Neural crest cell (in vitro differentiated cells): Measurements from ENCODE around the gene ZNF438. TPM values are rescaled to one million over a fixed set of nuclear protein-coding genes. Genes with fewer than 3 reads are reported as not detected.
A peak's percentile ranks its signal among the peaks of the same experiment; 100 is the strongest.

Source experiments
- DNase-seq: peaks from one replicate; pipeline ENCODE4 v3.0.0; 2021; ENCODE audit warnings: low read depth, mixed read lengths, low spot score
- H3K27ac Mint-ChIP-seq: one replicate; pipeline ENCODE4 v1.8.0; 2021; ENCODE audit warnings: mild to moderate bottlenecking, mixed read lengths; ENCODE audit not compliant: unreplicated experiment
- H3K27me3 Mint-ChIP-seq: 2 replicates; pipeline ENCODE4 v1.8.0; 2021; ENCODE audit warnings: low read depth, mild to moderate bottlenecking, mixed read lengths
- H3K36me3 Mint-ChIP-seq: 2 replicates; pipeline ENCODE4 v1.8.0; 2021; ENCODE audit warnings: low read depth, mild to moderate bottlenecking, mixed read lengths
- H3K4me1 Mint-ChIP-seq: 2 replicates; pipeline ENCODE4 v1.8.0; 2021; ENCODE audit warnings: mixed read lengths
- H3K4me3 Mint-ChIP-seq: one replicate; pipeline ENCODE4 v1.8.0; 2021; ENCODE audit warnings: mild to moderate bottlenecking, mixed read lengths
- H3K9me3 Mint-ChIP-seq: 2 replicates; pipeline ENCODE4 v1.8.0; 2021; ENCODE audit warnings: mixed read lengths
- CTCF ChIP-seq: fragments of 200-600 bp; sonication (generic); conservative IDR thresholded peaks from 2 replicates; pipeline ENCODE4 v1.5.0; 2021; ENCODE audit warnings: antibody characterized with exemption, mild to moderate bottlenecking
- total RNA-seq: library from RNA; stranded (reverse); gene quantifications from 2 replicates; pipeline ENCODE4 v1.2.1, GENCODE V29; 2021

The ZNF438 gene
- total RNA-seq, 1 donor from 2014 or later: 3.5 TPM

GRCh38 chr10:30980951-30981616 is 50.6 kb downstream of the ZNF438 start:
- H3K27ac Mint-ChIP-seq: peak overlapping the region; percentile 5
- peaks cover 5% of the 10 kb centered on the region for H3K4me1 Mint-ChIP-seq
- no peak for DNase-seq
- peaks cover 18% of the 10 kb centered on the region for H3K9me3 Mint-ChIP-seq
- peaks cover 19% of the 10 kb centered on the region for H3K36me3 Mint-ChIP-seq
- no peak for TF ChIP-seq CTCF
- no peaks in the 10 kb centered on the region for H3K27me3 Mint-ChIP-seq
- no peak overlapping the region for H3K4me3 Mint-ChIP-seq

- peaks cover 9% of the 10 kb centered on the region for H3K4me1 Mint-ChIP-seq
- H3K27me3 Mint-ChIP-seq: no peaks in the 10 kb centered on the region
- H3K9me3 Mint-ChIP-seq: peaks cover 18% of the 10 kb centered on the region
- H3K36me3 Mint-ChIP-seq: peaks cover 19% of the 10 kb centered on the region
- no peak overlapping the region for H3K4me3 Mint-ChIP-seq
- no peak for TF ChIP-seq CTCF
- no peak for DNase-seq
- H3K27ac Mint-ChIP-seq: no peak overlapping the region
These were observed 51.7 kb downstream of the ZNF438 start for GRCh38 chr10:30979956-30980355.

GRCh38 chr10:30978843-30979242 is 52.8 kb downstream of the ZNF438 start:
- Mint-ChIP-seq H3K27ac (no peak overlapping the region), H3K4me1 (peaks cover 12% of the 10 kb centered on the region), H3K4me3 (no peak overlapping the region), H3K36me3 (peaks cover 19% of the 10 kb centered on the region), H3K9me3 (peaks cover 18% of the 10 kb centered on the region), H3K27me3 (no peaks in the 10 kb centered on the region)
- no peak for DNase-seq
- no peak for TF ChIP-seq CTCF

GRCh38 chr10:30977385-30977784 is 54.3 kb downstream of the ZNF438 start:
- Mint-ChIP-seq H3K4me3 (no peak overlapping the region), H3K27ac (no peak overlapping the region), H3K9me3 (peaks cover 14% of the 10 kb centered on the region), H3K4me1 (peaks cover 18% of the 10 kb centered on the region), H3K36me3 (peaks cover 13% of the 10 kb centered on the region), H3K27me3 (no peaks in the 10 kb centered on the region)
- DNase-seq: no peak
- TF ChIP-seq CTCF: no peak

- no peak for DNase-seq
- H3K36me3 Mint-ChIP-seq: peaks cover 3% of the 10 kb centered on the region
- no peak overlapping the region for H3K27ac Mint-ChIP-seq
- H3K4me1 Mint-ChIP-seq: peaks cover 20% of the 10 kb centered on the region
- H3K9me3 Mint-ChIP-seq: peaks cover 7% of the 10 kb centered on the region
- no peak for TF ChIP-seq CTCF
- no peak overlapping the region for H3K4me3 Mint-ChIP-seq
- H3K27me3 Mint-ChIP-seq: no peaks in the 10 kb centered on the region
These were observed 56.8 kb downstream of the ZNF438 start for GRCh38 chr10:30974773-30975415.
